ENCODE measurements around the gene BRIP1. TPM values are rescaled to one million over a fixed set of nuclear protein-coding genes. Genes with fewer than 3 reads are reported as not detected.

BRIP1 gene
- polyA plus RNA-seq, 2 of the 4 experiments (the other 2 are of a cell fraction), result 8.0 to 11.5 TPM

DNA sequence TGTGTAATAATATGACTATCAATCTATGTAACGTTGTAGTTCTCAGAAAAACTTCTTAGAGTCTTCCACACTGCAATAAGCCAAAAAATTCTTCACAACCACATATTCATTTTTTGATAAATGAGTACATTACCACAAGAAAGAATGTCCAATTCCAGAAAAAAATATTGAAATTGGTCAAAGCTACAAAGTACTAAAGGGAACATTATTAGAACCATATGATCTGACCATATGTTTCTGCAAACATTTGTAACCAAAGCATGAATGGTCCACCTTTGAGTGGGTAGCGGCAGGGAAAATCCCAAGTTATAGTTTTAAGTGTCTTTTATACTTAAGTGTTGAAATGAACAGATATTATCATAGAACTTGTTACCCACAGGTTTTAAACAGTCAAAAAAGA is 200.6 kb downstream of the BRIP1 start:
- DNase-seq (ENCODE audit: low read depth in 1 of 2, low spot score in 1 of 2), result no peak
- no peak for ATAC-seq
- Histone ChIP-seq H3K9me3 (peaks cover 3% of the 10 kb centered on the region; the same call in 1 of the 3 replicates), H3K4me1 (no peaks in the 10 kb centered on the region), H3K4me3 (no peak overlapping the region), H3K4me2 (no peak overlapping the region), H3K27ac (no peak overlapping the region)
- peak; percentile 95 for FAIRE-seq
- ChIA-PET POLR2A (no interaction called here), CTCF (interaction anchor here (0.6 to 1.3 kb wide), 2 partner anchors 27 to 49 kb away, joined by 3 read pairs; no protein-coding TSS in a partner anchor)
- 61% methylated on average over 2 of the region's 2 CpGs for WGBS (ENCODE audit: missing lambda C conversion rate)
- TF ChIP-seq RCOR1 (IDR thresholded peaks at IDR 0.05; ENCODE audit: low read depth, low read length), result no peak
- TF ChIP-seq HEYL (CRISPR knock-in tag; IDR thresholded peaks at IDR 0.05), result no peak
- no peak for TF ChIP-seq SMC3 (IDR thresholded peaks at IDR 0.05)
- no peak for TF ChIP-seq EHF (CRISPR knock-in tag; IDR thresholded peaks at IDR 0.05)
- no peak for TF ChIP-seq SREBF2 (IDR thresholded peaks at IDR 0.05)

GRCh38 chr17:61662186-61662585 is 201.1 kb downstream of the BRIP1 start:
- ATAC-seq (no peak), FAIRE-seq (peak; percentile 59), DNase-seq (ENCODE audit: low read depth in 1 of 2, low spot score in 1 of 2) (no peak)
- H3K4me2 ChIP-seq, result no peak overlapping the region
- H3K4me3 ChIP-seq, result no peak overlapping the region
- no peak overlapping the region for H3K27ac ChIP-seq
- ChIA-PET CTCF (interaction anchor here (0.6 to 1.3 kb wide), 2 partner anchors 27 to 49 kb away, joined by 3 read pairs; no protein-coding TSS in a partner anchor), POLR2A (no interaction called here)
- H3K4me1 ChIP-seq, result no peaks in the 10 kb centered on the region
- no peak for TF ChIP-seq REST (IDR thresholded peaks at IDR 0.05)
- TF ChIP-seq RFX5 (IDR thresholded peaks at IDR 0.05), result no peak
- TF ChIP-seq EP300 (IDR thresholded peaks at IDR 0.05), result no peak
- no peak for TF ChIP-seq CBX8 (IDR thresholded peaks at IDR 0.05)
- 40% methylated on average over 5 of the region's 5 CpGs for WGBS (ENCODE audit: missing lambda C conversion rate)
- H3K9me3 ChIP-seq, result peaks cover 3% of the 10 kb centered on the region; the same call in 1 of the 3 replicates

GRCh38 chr17:61660746-61661485 is 202.4 kb downstream of the BRIP1 start:
- Histone ChIP-seq H3K4me1 (no peaks in the 10 kb centered on the region), H3K4me2 (no peak overlapping the region), H3K27ac (no peak overlapping the region), H3K9me3 (peaks cover 3% of the 10 kb centered on the region; the same call in 1 of the 3 replicates), H3K4me3 (no peak overlapping the region)
- 58% methylated on average over 4 of the region's 4 CpGs for WGBS (ENCODE audit: missing lambda C conversion rate)
- CTCF ChIA-PET, result interaction anchor here (0.9 kb wide), 1 partner anchor 7 kb away, joined by 3 read pairs; no protein-coding TSS in a partner anchor
- POLR2A ChIA-PET, result no interaction called here
- FAIRE-seq, result peak; percentile 89
- TF ChIP-seq JUNB (IDR thresholded peaks at IDR 0.05), result no peak
- peak; percentile 61 for TF ChIP-seq MAFK (IDR thresholded peaks at IDR 0.05; ENCODE audit: partially characterized antibody)
- TF ChIP-seq HMGXB4 (CRISPR knock-in tag; IDR thresholded peaks at IDR 0.05; ENCODE audit: borderline replicate concordance), result no peak
- TF ChIP-seq FOSL2 (IDR thresholded peaks at IDR 0.05), result no peak
- TF ChIP-seq FOSL2 (CRISPR knock-in tag; IDR thresholded peaks at IDR 0.05), result no peak
- no peak for ATAC-seq
- DNase-seq (ENCODE audit: low read depth in 1 of 2, low spot score in 1 of 2), result no peak

DNA sequence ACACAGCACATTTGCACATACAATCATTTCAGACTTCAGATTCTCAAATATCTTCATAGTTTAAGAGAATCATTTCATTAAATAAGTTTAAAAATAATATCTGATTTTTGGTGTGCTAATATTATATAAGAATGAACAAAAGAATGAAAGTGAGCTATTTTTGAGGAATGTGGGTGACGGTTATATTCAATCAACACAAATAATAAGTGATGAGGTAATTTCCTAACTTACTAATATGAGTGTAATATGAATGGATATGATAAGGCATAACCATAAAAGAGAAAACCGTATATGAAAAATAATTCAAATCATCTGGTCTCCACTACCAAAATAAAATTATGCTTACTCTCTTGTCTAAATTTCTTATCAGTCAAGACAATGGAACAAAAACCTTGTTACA is 203.9 kb downstream of the BRIP1 start:
- ChIA-PET POLR2A (no interaction called here), CTCF (interaction anchor here (0.9 kb wide), 1 partner anchor 450 kb away, joined by 3 read pairs; no protein-coding TSS in a partner anchor)
- H3K4me3 ChIP-seq, result no peak overlapping the region
- no peak overlapping the region for H3K4me2 ChIP-seq
- ATAC-seq (no peak), FAIRE-seq (no peak), DNase-seq (ENCODE audit: low read depth in 1 of 2, low spot score in 1 of 2) (no peak)
- H3K9me3 ChIP-seq, result peaks cover 3% of the 10 kb centered on the region; the same call in 1 of the 3 replicates
- no peak for TF ChIP-seq MAFK (IDR thresholded peaks at IDR 0.05; ENCODE audit: partially characterized antibody)
- no peak for TF ChIP-seq FOSB (CRISPR knock-in tag; IDR thresholded peaks at IDR 0.05)
- no peak for TF ChIP-seq ELK1 (IDR thresholded peaks at IDR 0.05; ENCODE audit: low read depth, low read length)
- no peak for TF ChIP-seq HOXA7 (CRISPR knock-in tag; IDR thresholded peaks at IDR 0.05)
- no peak for TF ChIP-seq HOXB13 (CRISPR knock-in tag; IDR thresholded peaks at IDR 0.05; ENCODE audit: low read depth)
- no peak for TF ChIP-seq ZSCAN20 (CRISPR knock-in tag; IDR thresholded peaks at IDR 0.05)
- no peak for TF ChIP-seq GATA3 (IDR thresholded peaks at IDR 0.05; ENCODE audit: borderline replicate concordance)
- TF ChIP-seq TFCP2L1 (CRISPR knock-in tag; IDR thresholded peaks at IDR 0.05), result no peak
- no peaks in the 10 kb centered on the region for H3K4me1 ChIP-seq
- no peak overlapping the region for H3K27ac ChIP-seq
- WGBS (ENCODE audit: missing lambda C conversion rate), result 84% methylated on average over 2 of the region's 2 CpGs
